HepG2 (cell line): Measurements from ENCODE around the gene MAPK10. TPM values are rescaled to one million over a fixed set of nuclear protein-coding genes. Genes with fewer than 3 reads are reported as not detected.

Source experiments
- ATAC-seq: fragments of 200-7000 bp; cut with Tn5 transposase; 3 replicates; pipeline ENCODE4 v1.9.1; 2020; ENCODE audit warnings: mild to moderate bottlenecking, moderate library complexity
- BruUV-seq: library from RNA; stranded (reverse); fragments of 400-500 nt; replicated peaks from 2 replicates; lab custom pipeline; 2021; lab: Mats Ljungman, UMichigan
- CTCF ChIA-PET: fragments of 300-600 bp; formaldehyde crosslinking; extraction: SDS; loops from one replicate; lab custom pipeline; 2021; ENCODE audit warnings: low total read pairs, inconsistent platforms, low intra/inter-chr PET ratio; lab: Yijun Ruan, JAX
- POLR2A ChIA-PET: fragments of 350-600 bp; sonication (Branson Sonifier 250); formaldehyde crosslinking; loops from one replicate; lab custom pipeline; 2020; ENCODE audit warnings: antibody characterized with exemption, inconsistent platforms; lab: Yijun Ruan, JAX
- DNase-seq: peaks from one replicate; pipeline ENCODE4 v3.0.0-alpha.2; 2015; ENCODE audit warnings: low spot score
- FAIRE-seq: peaks from 3 replicates; lab custom pipeline; 2011; peaks lifted over from hg19 to GRCh38; lab: Jason Lieb, UNC
- H2AFZ ChIP-seq: one replicate; pipeline ENCODE4 v1.6.1; 2011; ENCODE audit warnings: low read length, inconsistent platforms
- H3K27ac ChIP-seq: fragments of 300-600 bp; 3 replicates; pipeline ENCODE4 v1.8.0; 2011; ENCODE audit warnings: mixed run types, mild to moderate bottlenecking, mixed read lengths, low read length, inconsistent platforms; ENCODE audit not compliant: insufficient read depth; ENCODE audit errors: extremely low read length
- H3K27me3 ChIP-seq, 2 experiments: fragments of 200-600 bp in 1 of 2; 2 replicates in 1 of 2; 3 replicates in 1 of 2; pipeline versions ENCODE4 v1.6.0 to v1.8.0; 2011; ENCODE audit warnings: low read length in 2 of 2, mild to moderate bottlenecking in 2 of 2, moderate library complexity in 2 of 2, inconsistent platforms in 1 of 2; ENCODE audit not compliant: insufficient read depth in 2 of 2, control insufficient read depth in 1 of 2
- H3K36me3 ChIP-seq, 2 experiments: fragments of 200-600 bp in 1 of 2; replicated peaks in 1 of 2; 2 replicates in 1 of 2; 3 replicates in 1 of 2; pipeline versions ENCODE4 v1.5.1 to v1.8.0; 2011; ENCODE audit warnings: low read length in 2 of 2, inconsistent platforms in 1 of 2; ENCODE audit not compliant: insufficient read depth in 2 of 2, control insufficient read depth in 1 of 2
- H3K4me1 ChIP-seq: 2 replicates; pipeline ENCODE4 v1.5.1; 2012; ENCODE audit warnings: low read length, inconsistent platforms; ENCODE audit not compliant: insufficient read depth
- H3K4me2 ChIP-seq: 2 replicates; pipeline ENCODE4 v1.6.0; 2011; ENCODE audit warnings: low read depth, low read length, inconsistent platforms
- H3K4me3 ChIP-seq, 3 experiments: fragments of 200-600 bp in 1 of 3; sonication (generic), shearing (Covaris generic) in 1 of 3; replicated peaks in 1 of 3; 2 replicates each; pipeline ENCODE4 v1.5.1; 2011 to 2016; ENCODE audit warnings: low read length in 3 of 3, inconsistent platforms in 2 of 3, low read depth in 2 of 3, mild to moderate bottlenecking in 2 of 3, control low read depth in 1 of 3, mixed read lengths in 1 of 3; ENCODE audit not compliant: insufficient read depth in 1 of 3
- H3K79me2 ChIP-seq: one replicate; pipeline ENCODE4 v1.6.1; 2011; ENCODE audit warnings: low read length, inconsistent platforms; ENCODE audit not compliant: insufficient read depth
- H3K9ac ChIP-seq: 2 replicates; pipeline ENCODE4 v1.6.0; 2011; ENCODE audit warnings: mild to moderate bottlenecking, low read depth, low read length, inconsistent platforms; ENCODE audit not compliant: insufficient read depth
- H3K9me3 ChIP-seq: 2 replicates; pipeline ENCODE4 v1.5.1; 2012; ENCODE audit warnings: mild to moderate bottlenecking, low read length
- H4K20me1 ChIP-seq: 2 replicates; pipeline ENCODE4 v1.6.0; 2011; ENCODE audit warnings: inconsistent platforms, mild to moderate bottlenecking, low read length, moderate library complexity; ENCODE audit not compliant: insufficient read depth
- ATF3 ChIP-seq: sonication (generic); formaldehyde crosslinking; IDR thresholded peaks from 2 replicates; pipeline ENCODE4 v1.4.0; 2020; ENCODE audit warnings: missing genetic modification reagents
- GLI4 ChIP-seq: sonication (generic); formaldehyde crosslinking; IDR thresholded peaks from 2 replicates; pipeline ENCODE4 v1.5.1; 2020; ENCODE audit warnings: missing genetic modification reagents, mild to moderate bottlenecking, moderate library complexity, borderline replicate concordance
- KDM6A ChIP-seq: IDR thresholded peaks from 2 replicates; pipeline ENCODE4 v1.6.1; 2016; ENCODE audit warnings: low read depth
- SMAD1 ChIP-seq: sonication (generic); formaldehyde crosslinking; IDR thresholded peaks from 2 replicates; pipeline ENCODE4 v1.4.0; 2020; ENCODE audit warnings: missing genetic modification reagents, low read depth, mild to moderate bottlenecking, borderline replicate concordance
- SMAD3 ChIP-seq: sonication (generic); formaldehyde crosslinking; IDR thresholded peaks from 2 replicates; pipeline ENCODE4 v1.4.0; 2020; ENCODE audit warnings: missing genetic modification reagents
- ZBTB4 ChIP-seq: sonication (generic); formaldehyde crosslinking; IDR thresholded peaks from 2 replicates; pipeline ENCODE4 v1.4.0; 2020; ENCODE audit warnings: missing genetic modification reagents, mild to moderate bottlenecking, borderline replicate concordance
- ZHX2 ChIP-seq, 2 experiments: sonication (generic) in 1 of 2; formaldehyde crosslinking in 1 of 2; IDR thresholded peaks; 2 replicates each; pipeline versions ENCODE4 v1.6.1 to v1.9.0; 2014 to 2022; ENCODE audit warnings: antibody characterized with exemption in 1 of 2, borderline replicate concordance in 1 of 2, inconsistent platforms in 1 of 2, low read depth in 1 of 2, missing genetic modification reagents in 1 of 2
- ZNF225 ChIP-seq: sonication (generic); formaldehyde crosslinking; IDR thresholded peaks from 2 replicates; pipeline ENCODE4 v1.4.0; 2020; ENCODE audit warnings: mild to moderate bottlenecking, missing genetic modification reagents
- ZNF782 ChIP-seq: sonication (generic); formaldehyde crosslinking; IDR thresholded peaks from 2 replicates; pipeline ENCODE4 v1.4.0; 2020; ENCODE audit warnings: missing genetic modification reagents, mild to moderate bottlenecking, borderline replicate concordance
- ZNF850 ChIP-seq: sonication (generic); formaldehyde crosslinking; conservative IDR thresholded peaks from 2 replicates; pipeline ENCODE4 v1.9.0; 2021; ENCODE audit warnings: mild to moderate bottlenecking, missing genetic modification reagents
- WGBS: methylation state at CpG from one replicate; pipeline ENCODE4 v1.1.6; 2017; ENCODE audit warnings: low lambda C conversion rate; 5-methylcytosine and 5-hydroxymethylcytosine counted together
- in situ Hi-C: cut with HindIII; loops from 2 replicates; pipeline ENCODE4 v1.10.0; 2017; ENCODE audit warnings: low pct_unique_long_range_greater_than_20kb; ENCODE audit not compliant: extremely low pct_ligation_motif_present
- intact Hi-C: fragments of 100-400 bp; cut with micrococcal nuclease; formaldehyde crosslinking; loops from one replicate; pipeline ENCODE4 v1.10.0; 2022; ENCODE audit not compliant: unreplicated experiment
- polyA plus RNA-seq, 8 experiments: library from polyadenylated mRNA; depleted of rRNA in 3 of 8; stranded (reverse) in 7 of 8; unstranded in 1 of 8; fragments of >200 nt; fragmentation: Illumina TruSeq in 4 of 8; extraction: Trizol in 4 of 8; gene quantifications; 2 replicates each; pipeline versions ENCODE4 v1.2.1 to v1.2.3, GENCODE V29; 2011 to 2016; ENCODE audit warnings: low read depth in 4 of 8, missing spikeins in 1 of 8, mixed read lengths in 1 of 8; ENCODE audit not compliant: insufficient read depth in 1 of 8
- total RNA-seq, 5 experiments: library from RNA; depleted of rRNA; stranded (reverse); fragments of >200 nt; fragmentation: Illumina TruSeq; extraction: Trizol; gene quantifications; 2 replicates each; pipeline ENCODE4 v1.2.3, GENCODE V29; 2016; ENCODE audit warnings: low read depth in 1 of 5

MAPK10 gene
- total and polyA plus RNA-seq, 2 of the 13 experiments (the other 11 are each of a cell fraction or from before 2014, with no cell fraction given) = not detected

GRCh38 chr4:86019362-86019761 lies 340.5 kb downstream of the MAPK10 start:
- Histone ChIP-seq H3K36me3 (no peaks in the 10 kb centered on the region), H3K27me3 (no peaks in the 10 kb centered on the region)
- intact Hi-C loops = no loop called here
- TF ChIP-seq ZBTB4 (CRISPR knock-in tag) (no peak), ZHX2 (IDR thresholded peaks at IDR 0.05; ENCODE audit: low read depth) (no peak), ZHX2 (CRISPR knock-in tag; IDR thresholded peaks at IDR 0.05; ENCODE audit: borderline replicate concordance) (no peak), KDM6A (no peak), ZNF782 (no peak), ATF3 (CRISPR knock-in tag) (no peak), GLI4 (CRISPR knock-in tag) (no peak), SMAD1 (CRISPR knock-in tag) (no peak), ZNF225 (CRISPR knock-in tag) (no peak), ZNF850 (CRISPR knock-in tag) (no peak), SMAD3 (CRISPR knock-in tag) (no peak)
- TF ChIP-seq, all 625 proteins: peak for 0
- no peak overlapping the region for H2AFZ ChIP-seq
- DNase-seq = no peak
- no peaks in the 10 kb centered on the region for H3K9me3 ChIP-seq
- in situ Hi-C loops = no loop called here
- no peak overlapping the region for H3K4me3 ChIP-seq
- H4K20me1 ChIP-seq = no peaks in the 10 kb centered on the region
- H3K79me2 ChIP-seq = no peaks in the 10 kb centered on the region
- no peak for ATAC-seq
- CTCF ChIA-PET = no interaction called here
- no peaks in the 10 kb centered on the region for H3K4me1 ChIP-seq
- no peak overlapping the region for H3K27ac ChIP-seq
- no TSS peak for BruUV-seq
- FAIRE-seq = no peak
- H3K9ac ChIP-seq = no peak overlapping the region
- H3K4me2 ChIP-seq = no peak overlapping the region
- 6% methylated on average over 1 of the region's 1 CpG for WGBS
- POLR2A ChIA-PET = no interaction called here
